ENCODE measurements around the gene CTAG1B.
"Not testable (repeated sequence)": the region's sequence is repeated elsewhere in the genome, so short reads cannot be mapped to it uniquely, and the experiment has no call there.

Gene CTAG1B

DNA sequence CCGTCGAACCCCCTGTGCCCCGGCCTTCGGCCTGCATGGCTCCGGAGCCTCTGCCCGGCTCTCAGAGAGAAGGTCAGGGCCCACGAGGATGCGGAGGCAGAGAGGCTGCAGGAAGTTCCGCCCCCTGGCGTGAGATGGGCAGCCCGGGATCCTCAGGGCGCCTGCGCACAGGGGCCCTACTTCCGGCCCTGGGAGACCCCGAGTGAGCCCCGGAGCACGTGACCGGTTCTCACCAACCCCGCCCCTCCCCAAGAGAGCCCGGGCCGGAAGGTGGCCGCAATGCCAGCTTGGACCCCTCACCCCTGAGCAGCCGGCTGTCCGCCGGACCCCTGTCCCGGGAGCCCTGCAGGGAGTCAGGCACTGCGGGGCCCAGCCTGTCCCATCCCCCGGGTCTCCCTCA lies at the start of gene CTAG1B:
Gene CTAG1B (minus strand): TSS at position 101 of the 400 bp plus-strand sequence. CDS start 64 bp downstream, at position 37.
- not testable (repeated sequence) for DNase-seq

DNA sequence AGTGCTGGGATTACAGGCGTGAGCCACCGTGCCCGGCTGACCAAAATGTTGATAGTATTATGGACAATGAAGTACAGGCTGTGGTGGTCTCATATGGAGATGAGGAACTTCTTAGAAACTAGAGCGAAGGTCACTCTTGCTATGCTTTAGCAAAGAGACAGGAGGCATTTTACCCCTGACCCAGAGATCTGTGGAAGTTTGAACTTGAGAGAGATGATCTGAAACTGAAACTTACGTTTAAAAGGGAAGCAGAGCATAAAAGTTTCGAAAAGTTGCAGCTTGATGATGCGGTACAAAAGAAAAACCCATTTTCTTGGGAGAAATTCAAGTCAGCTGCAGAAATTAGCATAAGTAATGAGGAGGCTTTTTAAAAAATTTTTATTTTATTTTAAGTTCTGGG lies 42.8 kb upstream of the CTAG1B start:
- DNase-seq: peak; percentile 52

DNA sequence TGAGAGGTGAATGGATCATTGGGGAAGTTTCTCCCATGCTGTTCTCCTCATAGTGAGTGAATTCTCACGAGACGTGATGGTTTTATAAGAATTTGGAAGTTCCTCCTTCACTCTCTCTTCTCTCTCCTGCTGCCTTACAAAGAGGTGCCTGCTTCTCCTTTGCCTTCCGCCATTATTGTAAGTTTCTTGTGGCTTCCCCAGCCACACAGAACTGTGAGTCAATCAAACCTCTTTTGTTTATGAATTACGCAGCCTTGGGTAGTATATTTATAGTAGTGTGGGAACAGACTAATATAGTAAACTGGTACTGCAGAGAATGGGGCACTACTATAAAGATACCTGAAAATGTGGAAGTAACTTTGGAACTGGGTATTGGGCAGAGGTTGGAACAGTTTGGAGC lies 42.1 kb upstream of the CTAG1B start:
- DNase-seq: no peak

- no peak for DNase-seq
These were observed 41.5 kb upstream of the CTAG1B start for GRCh38 chrX:154660541-154660940.

- no peak for DNase-seq
These were observed 39.9 kb upstream of the CTAG1B start for GRCh38 chrX:154658957-154659356.

DNA sequence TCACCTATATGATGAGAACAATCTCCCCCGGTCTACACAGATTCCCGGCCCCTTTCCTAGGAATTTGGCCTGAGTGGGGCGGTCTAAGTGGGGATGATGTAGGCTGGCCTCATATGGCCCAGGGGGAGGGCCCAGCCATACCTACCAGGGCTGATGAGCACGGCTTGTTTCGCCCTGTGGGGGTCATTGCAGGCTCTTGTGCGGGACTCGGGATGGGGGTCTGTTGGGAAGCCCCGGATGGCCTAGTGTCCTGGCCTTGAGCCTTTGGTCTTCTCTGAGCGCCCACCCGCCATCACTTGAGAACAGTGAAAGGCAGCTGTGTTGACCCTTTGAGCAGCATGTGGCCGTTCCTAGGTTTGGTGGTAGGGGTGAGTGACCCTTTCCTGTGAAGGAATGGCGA lies 39.1 kb upstream of the CTAG1B start:
- DNase-seq: no peak

DNA sequence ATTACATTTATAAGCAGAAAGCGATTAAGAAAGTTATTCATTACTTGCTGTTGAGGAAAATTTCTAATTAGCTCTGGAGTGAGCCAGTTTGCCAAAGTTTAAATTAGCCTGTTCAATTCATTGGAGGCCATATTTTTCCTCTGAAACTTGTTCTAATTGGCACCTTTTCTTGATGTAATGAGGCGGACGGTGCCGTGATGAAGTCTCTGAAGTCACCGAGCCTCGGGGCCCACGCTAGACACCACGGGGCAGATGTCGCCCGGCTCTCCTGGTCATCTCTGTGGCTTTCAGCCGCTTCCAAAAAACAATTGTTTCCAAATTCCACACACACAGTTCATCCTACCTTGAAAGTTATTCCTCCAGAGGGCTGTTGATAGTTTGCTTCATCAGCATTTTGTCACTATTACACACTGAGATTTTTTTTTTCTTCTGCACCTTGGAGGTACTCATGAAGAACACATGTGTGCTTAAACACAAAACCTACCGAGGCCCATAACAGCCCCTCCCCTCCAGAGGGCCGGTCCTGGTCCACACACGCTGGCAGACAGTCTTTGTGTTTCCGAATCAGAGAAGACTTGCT lies 38.2 kb upstream of the CTAG1B start:
- DNase-seq: no peak

DNA sequence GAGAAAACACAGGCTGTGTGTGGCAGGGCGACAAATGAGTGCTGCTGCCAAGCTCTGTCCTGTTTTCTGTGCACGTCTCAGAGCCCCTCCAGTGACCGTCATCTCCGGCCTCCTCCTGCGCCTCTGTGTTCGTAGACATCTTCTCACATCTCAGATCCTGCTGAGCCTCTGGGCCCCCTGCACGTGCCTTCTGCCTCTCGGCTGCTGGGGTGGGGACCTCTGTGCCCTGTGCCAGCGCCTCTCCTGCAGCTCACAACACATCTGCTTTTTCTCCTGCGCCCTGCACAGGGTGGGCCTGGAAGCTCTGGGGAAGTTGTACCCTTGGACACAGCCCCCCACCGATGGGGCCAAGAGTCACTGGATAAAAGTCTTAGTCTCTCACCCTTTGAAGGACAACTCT lies 36.7 kb upstream of the CTAG1B start:
- DNase-seq: no peak

DNA sequence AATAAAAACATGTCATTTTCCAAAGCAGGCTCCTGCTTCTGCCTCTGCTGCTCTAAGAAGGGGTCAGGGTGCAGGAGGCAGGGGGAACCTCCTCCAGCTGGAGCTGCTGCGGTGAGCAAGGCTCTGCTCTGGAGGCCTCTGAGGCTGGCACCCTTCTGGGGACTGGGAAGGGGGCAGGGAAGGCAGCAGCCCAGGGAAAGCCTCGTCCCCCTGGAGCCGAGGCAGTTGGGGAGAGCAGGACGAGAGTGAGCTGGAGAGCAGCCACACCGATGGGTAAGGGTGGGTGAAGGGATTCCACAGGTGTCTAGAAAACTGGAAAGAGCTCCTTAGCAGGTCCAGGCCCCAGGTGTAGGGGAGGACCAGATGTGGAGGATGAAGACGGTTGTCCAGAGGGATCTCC lies 36.3 kb upstream of the CTAG1B start:
- DNase-seq: no peak

DNA sequence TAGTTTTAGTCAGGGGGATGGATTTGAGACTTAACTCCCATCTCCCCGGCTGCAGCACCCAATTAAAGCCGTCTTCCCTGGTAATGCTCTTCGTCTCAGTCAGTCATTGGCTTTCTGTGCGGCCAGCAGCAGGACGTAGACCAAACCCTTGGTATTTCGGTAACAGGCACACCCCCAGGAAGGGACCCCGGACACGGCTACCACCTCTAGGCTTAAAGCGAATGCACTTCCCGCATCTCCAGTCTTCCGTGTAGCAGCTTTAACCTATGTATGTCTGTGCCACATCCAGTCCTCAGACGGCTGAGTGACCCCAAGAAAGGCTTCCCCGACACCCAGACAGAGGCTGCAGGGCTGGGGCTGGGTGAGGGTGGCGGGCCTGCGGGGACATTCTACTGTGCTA lies 35.8 kb upstream of the CTAG1B start:
- no peak for DNase-seq

DNA sequence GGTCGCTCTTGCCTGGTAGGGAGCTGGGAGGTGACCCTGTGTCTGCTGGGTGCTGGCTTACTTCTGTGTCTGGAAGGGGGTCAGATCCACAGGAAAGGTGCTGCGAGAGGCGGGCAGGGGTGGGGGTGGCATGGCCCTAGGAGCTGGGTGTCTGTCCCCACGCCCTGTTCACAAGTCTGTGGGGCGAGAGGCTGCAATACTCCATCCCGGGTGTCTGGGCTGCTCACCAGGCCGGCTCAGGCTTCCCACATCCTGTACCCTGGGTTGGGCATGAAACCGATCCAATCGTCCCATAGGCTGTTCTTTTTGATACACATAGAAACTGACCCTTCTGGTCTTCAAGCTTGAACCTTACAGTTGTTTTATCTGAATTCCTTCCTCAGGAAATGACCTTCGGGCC lies 35.3 kb upstream of the CTAG1B start:
- no peak for DNase-seq

DNA sequence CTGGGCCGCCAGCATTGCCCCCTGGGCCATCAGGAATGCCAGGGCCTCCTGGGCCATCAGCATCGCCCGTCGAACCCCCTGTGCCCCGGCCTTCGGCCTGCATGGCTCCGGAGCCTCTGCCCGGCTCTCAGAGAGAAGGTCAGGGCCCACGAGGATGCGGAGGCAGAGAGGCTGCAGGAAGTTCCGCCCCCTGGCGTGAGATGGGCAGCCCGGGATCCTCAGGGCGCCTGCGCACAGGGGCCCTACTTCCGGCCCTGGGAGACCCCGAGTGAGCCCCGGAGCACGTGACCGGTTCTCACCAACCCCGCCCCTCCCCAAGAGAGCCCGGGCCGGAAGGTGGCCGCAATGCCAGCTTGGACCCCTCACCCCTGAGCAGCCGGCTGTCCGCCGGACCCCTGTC lies 34.3 kb upstream of the CTAG1B start, which contains the start of gene CTAG2:
Gene CTAG2 (minus strand): TSS at position 167 of the 400 bp plus-strand sequence. CDS start 64 bp downstream, at position 103.
- not testable (repeated sequence) for DNase-seq

- no peak for DNase-seq
These were observed 33.9 kb upstream of the CTAG1B start for GRCh38 chrX:154653048-154653401.

DNA sequence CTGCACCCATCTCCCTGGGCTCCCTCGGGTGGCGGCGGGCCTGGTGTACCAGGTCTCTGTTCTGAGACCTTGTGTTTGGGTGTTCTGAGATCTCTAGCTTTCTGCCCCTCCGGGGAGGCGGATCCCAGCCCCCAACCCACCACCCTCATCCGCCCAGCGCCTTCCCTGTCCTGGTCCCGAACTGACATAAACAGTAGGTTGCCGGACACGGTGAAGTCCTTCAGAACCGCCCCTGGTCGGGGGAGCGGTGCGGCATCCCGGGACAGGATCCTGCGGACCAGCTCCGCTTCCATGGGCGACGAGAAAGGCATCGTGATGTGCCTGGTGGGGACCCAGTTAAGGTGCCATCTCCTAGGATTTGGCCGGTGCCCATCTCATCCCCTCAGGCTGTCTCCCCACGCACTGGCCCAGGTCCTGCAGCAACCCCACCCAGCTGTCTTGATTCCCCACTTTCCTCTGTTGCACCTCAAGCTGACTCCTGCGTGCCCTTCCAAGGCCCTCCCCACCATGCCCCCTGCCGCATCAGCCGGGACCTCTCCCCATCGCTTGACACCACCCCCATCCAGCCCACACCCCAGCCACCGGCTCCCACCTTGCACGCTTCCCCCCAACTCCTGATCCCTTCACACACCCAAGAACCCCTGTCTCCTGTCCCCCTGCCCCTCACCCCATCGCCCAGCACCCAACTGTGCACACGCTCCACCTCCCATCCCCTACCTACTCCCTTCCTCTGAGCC lies 33.4 kb upstream of the CTAG1B start:
- no peak for DNase-seq

- DNase-seq: no peak
These were observed 31.1 kb upstream of the CTAG1B start for GRCh38 chrX:154650221-154650510.

GRCh38 chrX:154649503-154650220 lies 30.6 kb upstream of the CTAG1B start:
- DNase-seq: no peak

GRCh38 chrX:154648931-154649330 lies 29.8 kb upstream of the CTAG1B start:
- no peak for DNase-seq

DNA sequence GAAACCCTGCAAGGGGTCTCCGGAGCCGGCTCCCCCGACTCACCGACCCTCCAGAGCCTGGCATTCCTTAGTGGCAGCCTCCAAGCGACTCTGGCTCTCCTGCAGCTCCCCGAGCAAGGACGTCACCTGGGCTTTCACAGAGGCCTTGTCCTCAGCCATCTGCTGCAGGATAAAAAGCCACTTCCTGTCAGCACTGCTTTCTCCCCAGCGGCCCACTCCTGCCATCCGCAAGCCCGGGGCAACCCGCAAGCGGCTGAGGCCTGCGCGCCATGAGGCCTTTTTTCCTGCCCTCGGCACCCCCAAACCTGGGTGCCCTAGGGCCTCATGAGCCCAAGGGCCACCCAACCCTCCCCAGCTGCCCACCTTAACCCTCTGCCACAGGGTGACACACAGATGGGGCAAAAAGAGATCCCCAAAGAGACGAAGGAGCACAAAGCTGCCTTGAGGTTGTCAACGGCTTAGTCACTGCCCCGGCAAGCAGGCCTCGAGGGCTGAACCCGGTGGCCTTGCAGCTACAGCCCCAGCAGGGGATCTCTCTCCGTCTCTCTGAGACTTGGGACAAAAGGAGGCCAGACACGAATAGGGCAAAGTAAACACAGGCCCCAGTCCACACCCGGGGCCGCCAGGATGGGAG lies 26.8 kb upstream of the CTAG1B start:
- DNase-seq: not testable (repeated sequence)

DNA sequence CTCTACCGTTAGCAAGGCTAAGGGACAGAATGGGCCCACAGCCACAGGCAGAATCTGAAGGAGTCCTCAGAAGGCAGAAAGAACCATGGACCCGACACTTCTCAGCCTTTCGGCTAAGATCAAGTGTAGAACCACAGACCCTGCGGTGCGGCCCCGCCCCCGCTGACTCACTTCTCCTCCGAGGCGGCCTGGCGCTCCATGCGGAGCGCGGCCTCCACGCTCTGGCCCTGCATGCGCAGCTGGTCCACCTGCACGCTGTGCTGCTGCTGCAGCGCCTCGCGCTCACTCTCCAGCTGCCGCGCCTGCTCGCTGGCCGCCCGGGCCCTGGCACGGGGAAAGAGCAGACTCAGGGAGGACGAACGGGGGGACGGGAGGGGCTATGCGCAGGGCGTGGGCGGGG lies 24.6 kb upstream of the CTAG1B start:
- not testable (repeated sequence) for DNase-seq

DNA sequence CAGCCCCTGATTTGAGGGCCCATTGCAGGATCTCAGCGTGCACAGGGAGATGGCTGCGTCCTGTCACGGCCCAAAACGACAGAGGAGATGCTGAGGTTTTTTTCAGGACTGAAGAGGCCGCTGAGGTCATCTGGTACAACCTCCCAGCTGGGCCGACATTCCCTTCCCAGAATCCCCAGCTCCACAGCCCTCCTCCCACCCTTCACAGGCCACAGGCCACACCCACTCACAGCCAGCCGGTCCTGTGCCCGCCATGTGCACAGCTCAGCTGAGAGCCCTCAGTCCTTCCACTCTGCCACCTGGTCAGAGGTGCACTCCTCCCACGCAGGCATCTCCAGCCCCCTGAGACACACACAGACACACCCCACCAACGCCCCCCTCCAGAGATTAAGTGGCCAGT lies 22.7 kb upstream of the CTAG1B start:
- DNase-seq: not testable (repeated sequence)

- DNase-seq: not testable (repeated sequence)
These were observed 14.6 kb upstream of the CTAG1B start for GRCh38 chrX:154633661-154634060.

- not testable (repeated sequence) for DNase-seq
These were observed 11.9 kb upstream of the CTAG1B start for GRCh38 chrX:154630949-154631348.

- not testable (repeated sequence) for DNase-seq
These were observed 9.9 kb upstream of the CTAG1B start for GRCh38 chrX:154628960-154629359.
